Smooth muscle cell (in vitro differentiated cells): ENCODE measurements around the gene S100A10. TPM values are rescaled to one million over a fixed set of nuclear protein-coding genes. Genes with fewer than 3 reads are reported as not detected.

Experiments
- DNase-seq: peaks from one replicate; lab custom pipeline; 2025; ENCODE audit not compliant: unreplicated experiment; lab: John Stamatoyannopoulos, UW
- H2AFZ ChIP-seq: fragments of 200-600 bp; sonication (generic); 2 replicates; pipeline ENCODE4 v1.6.0; 2016; ENCODE audit warnings: antibody characterized with exemption, low read depth, mild to moderate bottlenecking
- H3F3A ChIP-seq: fragments of 200-600 bp; sonication (generic); 2 replicates; pipeline ENCODE4 v1.6.0; 2017; ENCODE audit warnings: antibody characterized with exemption, low read depth
- H3K27ac ChIP-seq: fragments of 200-600 bp; sonication (generic); 2 replicates; pipeline ENCODE4 v1.5.1; 2016; ENCODE audit warnings: low read depth, mild to moderate bottlenecking
- H3K27me3 ChIP-seq: fragments of 200-600 bp; sonication (generic); 2 replicates; pipeline ENCODE4 v1.6.1; 2016; ENCODE audit warnings: low read depth, mild to moderate bottlenecking
- H3K36me3 ChIP-seq: fragments of 200-600 bp; sonication (generic); 2 replicates; pipeline ENCODE4 v1.5.1; 2016; ENCODE audit warnings: low read depth
- H3K4me1 ChIP-seq: fragments of 200-600 bp; sonication (generic); 2 replicates; pipeline ENCODE4 v1.5.1; 2016; ENCODE audit warnings: low read depth
- H3K4me2 ChIP-seq: fragments of 200-600 bp; sonication (generic); 2 replicates; pipeline ENCODE4 v1.6.0; 2016; ENCODE audit warnings: mild to moderate bottlenecking
- H3K4me3 ChIP-seq: fragments of 200-600 bp; sonication (generic); 2 replicates; pipeline ENCODE4 v1.5.1; 2016; ENCODE audit warnings: mild to moderate bottlenecking
- H3K79me2 ChIP-seq: fragments of 200-600 bp; sonication (generic); 2 replicates; pipeline ENCODE4 v1.6.0; 2016; ENCODE audit warnings: low read depth, mild to moderate bottlenecking
- H3K9ac ChIP-seq: fragments of 200-600 bp; sonication (generic); 2 replicates; pipeline ENCODE4 v1.6.0; 2016; ENCODE audit warnings: low read depth
- H3K9me3 ChIP-seq: fragments of 200-600 bp; sonication (generic); replicated peaks from 2 replicates; pipeline ENCODE4 v1.5.1; 2016; ENCODE audit warnings: low read depth
- H4K20me1 ChIP-seq: fragments of 200-600 bp; sonication (generic); 2 replicates; pipeline ENCODE4 v1.6.0; 2016; ENCODE audit warnings: low read depth
- WGBS: methylation state at CpG from one replicate; pipeline ENCODE4 v1.1.7; 2016; ENCODE audit warnings: low lambda C conversion rate; 5-methylcytosine and 5-hydroxymethylcytosine counted together
- polyA plus RNA-seq: library from polyadenylated mRNA; unstranded; fragments of >200 nt; fragmentation: Nextera tagmentation; extraction: Ambion mirVana; gene quantifications from 2 replicates; pipeline ENCODE4 v1.2.1, GENCODE V29; 2016
- total RNA-seq: library from RNA; depleted of rRNA; stranded (reverse); fragments of >200 nt; gene quantifications from 2 replicates; pipeline ENCODE4 v1.2.3, GENCODE V29; 2014
- TF ChIP-seq, protein P1 (sequence below): fragments of 200-600 bp; sonication (generic); IDR thresholded peaks from 2 replicates; pipeline ENCODE4 v1.5.1; 2017; ENCODE audit warnings: borderline replicate concordance, mild to moderate bottlenecking, antibody characterized with exemption; ENCODE audit not compliant: insufficient read depth, poor library complexity, severe bottlenecking

The S100A10 gene
- total and polyA plus RNA-seq, 2 experiments from 2014 or later, result 477 to 1,351 TPM

DNA sequence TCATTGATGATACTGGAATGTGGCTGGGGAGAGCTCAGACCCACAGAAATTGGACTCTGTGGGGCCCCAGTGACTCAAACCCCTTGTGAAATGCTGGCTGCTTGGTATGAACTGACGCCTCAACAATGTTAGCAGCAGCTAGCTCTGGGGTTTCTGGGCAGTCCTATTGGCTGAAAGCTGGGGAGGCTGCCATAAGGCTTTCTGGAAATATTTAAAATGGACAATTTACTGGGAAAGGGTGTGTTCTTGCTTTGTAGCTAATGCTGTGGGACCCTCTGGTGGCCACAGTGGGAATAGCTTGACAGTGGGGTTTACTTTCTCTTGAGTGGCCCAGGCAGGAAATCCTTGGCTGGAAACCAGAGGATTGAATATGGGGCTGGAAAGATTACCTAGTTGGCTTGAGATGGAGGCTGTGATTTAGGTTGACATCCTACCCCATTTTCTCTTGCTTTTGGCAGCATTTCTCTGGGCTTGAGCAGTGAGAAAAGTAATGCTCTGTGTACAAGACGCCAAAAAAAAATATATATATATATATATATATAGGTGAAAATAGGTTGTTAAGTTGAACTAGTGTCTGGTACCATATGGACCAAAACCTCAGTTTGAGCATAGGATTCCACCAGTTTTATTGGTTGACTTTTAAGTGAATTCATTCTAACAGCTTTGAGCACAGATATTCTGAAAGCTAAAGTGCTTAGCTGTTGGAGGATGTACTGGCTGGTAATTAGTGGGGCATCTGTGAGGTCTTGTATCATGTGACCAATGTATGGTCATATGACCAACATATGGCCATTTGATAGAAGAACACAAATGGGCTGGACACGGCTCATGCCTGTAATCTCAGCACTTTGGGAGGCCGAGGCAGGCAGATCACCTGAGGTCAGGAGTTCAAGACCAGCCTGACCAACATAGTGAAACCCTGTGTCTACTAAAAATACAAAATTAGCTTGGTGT, 8.2 kb upstream of the S100A10 start:
- H3K9ac ChIP-seq, result no peak overlapping the region
- H3K4me3 ChIP-seq, result no peak overlapping the region
- TF ChIP-seq, protein P1, sequence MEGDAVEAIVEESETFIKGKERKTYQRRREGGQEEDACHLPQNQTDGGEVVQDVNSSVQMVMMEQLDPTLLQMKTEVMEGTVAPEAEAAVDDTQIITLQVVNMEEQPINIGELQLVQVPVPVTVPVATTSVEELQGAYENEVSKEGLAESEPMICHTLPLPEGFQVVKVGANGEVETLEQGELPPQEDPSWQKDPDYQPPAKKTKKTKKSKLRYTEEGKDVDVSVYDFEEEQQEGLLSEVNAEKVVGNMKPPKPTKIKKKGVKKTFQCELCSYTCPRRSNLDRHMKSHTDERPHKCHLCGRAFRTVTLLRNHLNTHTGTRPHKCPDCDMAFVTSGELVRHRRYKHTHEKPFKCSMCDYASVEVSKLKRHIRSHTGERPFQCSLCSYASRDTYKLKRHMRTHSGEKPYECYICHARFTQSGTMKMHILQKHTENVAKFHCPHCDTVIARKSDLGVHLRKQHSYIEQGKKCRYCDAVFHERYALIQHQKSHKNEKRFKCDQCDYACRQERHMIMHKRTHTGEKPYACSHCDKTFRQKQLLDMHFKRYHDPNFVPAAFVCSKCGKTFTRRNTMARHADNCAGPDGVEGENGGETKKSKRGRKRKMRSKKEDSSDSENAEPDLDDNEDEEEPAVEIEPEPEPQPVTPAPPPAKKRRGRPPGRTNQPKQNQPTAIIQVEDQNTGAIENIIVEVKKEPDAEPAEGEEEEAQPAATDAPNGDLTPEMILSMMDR, result peak; percentile 96
- no peaks in the 10 kb centered on the region for H3K4me1 ChIP-seq
- no peak overlapping the region for H2AFZ ChIP-seq
- peak overlapping the region; percentile 63 for H3K4me2 ChIP-seq
- no peaks in the 10 kb centered on the region for H4K20me1 ChIP-seq
- DNase-seq, result peak; percentile 67
- no peaks in the 10 kb centered on the region for H3K79me2 ChIP-seq
- no peaks in the 10 kb centered on the region for H3K36me3 ChIP-seq
- peaks cover 23% of the 10 kb centered on the region for H3F3A ChIP-seq
- H3K9me3 ChIP-seq, result no peaks in the 10 kb centered on the region
- WGBS, result 71% methylated on average over 4 of the region's 4 CpGs
- H3K27me3 ChIP-seq, result no peaks in the 10 kb centered on the region
- H3K27ac ChIP-seq, result peak overlapping the region; percentile 80

- peak overlapping the region; percentile 63 for H3K4me2 ChIP-seq
These were observed 7.4 kb upstream of the S100A10 start for GRCh38 chr1:152000964-152001630.

DNA sequence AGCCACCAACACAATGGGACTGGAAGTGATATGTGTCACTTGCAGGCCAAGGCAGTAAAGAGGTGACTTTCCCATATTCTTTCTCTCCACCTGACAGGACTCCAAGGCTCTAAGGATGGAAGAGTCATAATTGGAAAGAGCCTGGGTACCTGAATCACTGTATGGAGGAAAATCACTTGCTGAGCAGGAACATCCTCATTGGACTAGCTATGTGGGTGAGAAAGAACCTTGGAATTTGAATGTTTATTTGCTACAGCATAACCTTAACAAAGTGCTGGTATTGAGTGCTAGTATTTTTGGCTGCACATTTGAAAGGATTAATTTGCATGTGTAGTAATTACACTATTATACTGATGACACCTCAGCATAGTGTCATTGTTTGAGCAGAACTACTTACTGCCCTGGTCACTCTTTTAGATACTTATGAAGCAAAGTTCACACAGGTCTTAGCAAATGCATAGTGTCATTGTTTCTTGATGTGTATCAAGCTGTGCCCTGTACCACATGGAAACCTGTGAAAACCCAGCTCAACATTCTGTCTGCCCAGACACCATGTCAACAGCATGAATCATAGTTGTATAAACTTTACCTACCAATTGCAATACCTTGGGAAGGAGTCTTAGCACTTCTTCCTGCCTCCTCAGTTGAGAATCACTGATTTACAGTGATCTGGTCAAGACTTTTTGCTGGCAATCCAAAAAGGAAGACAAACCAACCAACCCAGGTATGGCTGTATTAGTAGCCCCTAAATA, 5.1 kb upstream of the S100A10 start:
- peak overlapping the region; percentile 99 for H3K27ac ChIP-seq
- no peak overlapping the region for H2AFZ ChIP-seq
- H3K9ac ChIP-seq, result no peak overlapping the region
- TF ChIP-seq, protein P1, result no peak
- no peak overlapping the region for H3K4me2 ChIP-seq
- no peak overlapping the region for H3K4me3 ChIP-seq
- H3K36me3 ChIP-seq, result no peaks in the 10 kb centered on the region
- no peaks in the 10 kb centered on the region for H3K9me3 ChIP-seq
- H3F3A ChIP-seq, result peaks cover 38% of the 10 kb centered on the region
- H3K27me3 ChIP-seq, result no peaks in the 10 kb centered on the region
- H4K20me1 ChIP-seq, result no peaks in the 10 kb centered on the region
- H3K4me1 ChIP-seq, result peaks cover 5% of the 10 kb centered on the region
- no peak for DNase-seq
- H3K79me2 ChIP-seq, result no peaks in the 10 kb centered on the region

More at GRCh38 chr1:152000964-152001630, 7.4 kb upstream of the S100A10 start:
- Histone ChIP-seq H3K79me2 (no peaks in the 10 kb centered on the region), H3K9ac (peak overlapping the region; percentile 18), H3K4me1 (no peaks in the 10 kb centered on the region), H2AFZ (no peak overlapping the region), H3K27ac (peak overlapping the region; percentile 80), H3K36me3 (no peaks in the 10 kb centered on the region), H3K4me3 (no peak overlapping the region), H3K9me3 (no peaks in the 10 kb centered on the region), H3F3A (peaks cover 23% of the 10 kb centered on the region), H3K27me3 (no peaks in the 10 kb centered on the region), H4K20me1 (no peaks in the 10 kb centered on the region)
- WGBS, result 44% methylated on average over 4 of the region's 4 CpGs
- TF ChIP-seq, protein P1, result no peak
- DNase-seq, result no peak
